ENCODE measurements around the gene PTPN7. TPM values are rescaled to one million over a fixed set of nuclear protein-coding genes. Genes with fewer than 3 reads are reported as not detected.

PTPN7 gene
- total RNA-seq, 1 donor from 2014 or later = 1.3 TPM

- H3K27me3 Mint-ChIP-seq (ENCODE audit: unreplicated experiment) = peaks cover 3% of the 10 kb centered on the region
Measured at GRCh38 chr1:202200112-202200548, 39.7 kb upstream of the PTPN7 start.

GRCh38 chr1:202199040-202199889 lies 38.9 kb upstream of the PTPN7 start:
- no peak for DNase-seq (ENCODE audit: low spot score)
- TF ChIP-seq CTCF (IDR thresholded peaks at IDR 0.05; ENCODE audit: unreplicated experiment) = no peak
- H3K27me3 Mint-ChIP-seq (ENCODE audit: unreplicated experiment) = peaks cover 7% of the 10 kb centered on the region
- H3K4me3 Mint-ChIP-seq (ENCODE audit: unreplicated experiment) = no peak overlapping the region
- no peak overlapping the region for H3K27ac Mint-ChIP-seq (ENCODE audit: unreplicated experiment)
- no peaks in the 10 kb centered on the region for H3K36me3 Mint-ChIP-seq (ENCODE audit: low read depth, unreplicated experiment)
- H3K4me1 Mint-ChIP-seq (ENCODE audit: unreplicated experiment) = no peaks in the 10 kb centered on the region
- H3K9me3 Mint-ChIP-seq (ENCODE audit: unreplicated experiment) = no peaks in the 10 kb centered on the region

More at GRCh38 chr1:202200112-202200548, 39.7 kb upstream of the PTPN7 start:
- Mint-ChIP-seq H3K4me1 (ENCODE audit: unreplicated experiment) (no peaks in the 10 kb centered on the region), H3K9me3 (ENCODE audit: unreplicated experiment) (no peaks in the 10 kb centered on the region), H3K36me3 (ENCODE audit: low read depth, unreplicated experiment) (no peaks in the 10 kb centered on the region), H3K27ac (ENCODE audit: unreplicated experiment) (no peak overlapping the region), H3K4me3 (ENCODE audit: unreplicated experiment) (no peak overlapping the region)
- TF ChIP-seq CTCF (IDR thresholded peaks at IDR 0.05; ENCODE audit: unreplicated experiment) = no peak
- DNase-seq (ENCODE audit: low spot score) = no peak

- DNase-seq (ENCODE audit: low spot score) = no peak
- no peak for TF ChIP-seq CTCF (IDR thresholded peaks at IDR 0.05; ENCODE audit: unreplicated experiment)
- Mint-ChIP-seq H3K9me3 (ENCODE audit: unreplicated experiment) (no peaks in the 10 kb centered on the region), H3K36me3 (ENCODE audit: low read depth, unreplicated experiment) (no peaks in the 10 kb centered on the region), H3K27me3 (ENCODE audit: unreplicated experiment) (peaks cover 11% of the 10 kb centered on the region), H3K4me1 (ENCODE audit: unreplicated experiment) (peaks cover 2% of the 10 kb centered on the region), H3K27ac (ENCODE audit: unreplicated experiment) (no peak overlapping the region), H3K4me3 (ENCODE audit: unreplicated experiment) (no peak overlapping the region)
Measured at GRCh38 chr1:202198366-202198724, 37.9 kb upstream of the PTPN7 start.

GRCh38 chr1:202197653-202198365 lies 37.4 kb upstream of the PTPN7 start:
- no peaks in the 10 kb centered on the region for H3K9me3 Mint-ChIP-seq (ENCODE audit: unreplicated experiment)
- no peak for TF ChIP-seq CTCF (IDR thresholded peaks at IDR 0.05; ENCODE audit: unreplicated experiment)
- no peak for DNase-seq (ENCODE audit: low spot score)
- no peak overlapping the region for H3K4me3 Mint-ChIP-seq (ENCODE audit: unreplicated experiment)
- H3K27ac Mint-ChIP-seq (ENCODE audit: unreplicated experiment) = no peak overlapping the region
- no peaks in the 10 kb centered on the region for H3K36me3 Mint-ChIP-seq (ENCODE audit: low read depth, unreplicated experiment)
- peaks cover 12% of the 10 kb centered on the region for H3K27me3 Mint-ChIP-seq (ENCODE audit: unreplicated experiment)
- peaks cover 2% of the 10 kb centered on the region for H3K4me1 Mint-ChIP-seq (ENCODE audit: unreplicated experiment)

- no peak for DNase-seq (ENCODE audit: low spot score)
- Mint-ChIP-seq H3K4me3 (ENCODE audit: unreplicated experiment) (no peak overlapping the region), H3K4me1 (ENCODE audit: unreplicated experiment) (peaks cover 2% of the 10 kb centered on the region), H3K27ac (ENCODE audit: unreplicated experiment) (no peak overlapping the region), H3K36me3 (ENCODE audit: low read depth, unreplicated experiment) (no peaks in the 10 kb centered on the region), H3K9me3 (ENCODE audit: unreplicated experiment) (no peaks in the 10 kb centered on the region), H3K27me3 (ENCODE audit: unreplicated experiment) (peaks cover 15% of the 10 kb centered on the region)
- no peak for TF ChIP-seq CTCF (IDR thresholded peaks at IDR 0.05; ENCODE audit: unreplicated experiment)
Measured at GRCh38 chr1:202194328-202194648, 33.9 kb upstream of the PTPN7 start.
